Esophagus squamous epithelium (tissue), 5 donors: ENCODE measurements around the gene CNKSR3. TPM values are rescaled to one million over a fixed set of nuclear protein-coding genes. Genes with fewer than 3 reads are reported as not detected.

Experiments used
- DNase-seq: peaks from one replicate; lab custom pipeline; 2025; lab: John Stamatoyannopoulos, UW
- H3K27ac ChIP-seq, 4 donors: fragments of 200-600 bp; sonication (generic); one replicate each; pipeline ENCODE4 v1.5.1; 2016 to 2019; ENCODE audit warnings: mild to moderate bottlenecking in 1 of 4
- H3K27me3 ChIP-seq, 4 donors: fragments of 200-600 bp; sonication (generic); 1 replicate in 3 of 4; 2 replicates in 1 of 4; pipeline versions ENCODE4 v1.5.1 to v1.6.0; 2017 to 2021; ENCODE audit warnings: antibody characterized with exemption in 1 of 4
- H3K36me3 ChIP-seq, 3 donors: fragments of 200-600 bp; sonication (generic); one replicate each; pipeline ENCODE4 v1.5.1; 2016 to 2019
- H3K4me1 ChIP-seq, 3 donors: fragments of 200-600 bp; sonication (generic); one replicate each; pipeline ENCODE4 v1.5.1; 2017 to 2019
- H3K4me3 ChIP-seq, 4 donors: fragments of 200-600 bp; sonication (generic); 1 replicate in 3 of 4; 2 replicates in 1 of 4; pipeline ENCODE4 v1.5.1; 2016 to 2019; ENCODE audit warnings: mild to moderate bottlenecking in 2 of 4, moderate library complexity in 1 of 4
- H3K9me3 ChIP-seq, 3 donors: fragments of 200-600 bp; sonication (generic); one replicate each; pipeline ENCODE4 v1.5.1; 2016 to 2019
- POLR2A ChIP-seq, 4 donors: fragments of 450-650 bp; IDR thresholded peaks; one replicate each; pipeline ENCODE4 v1.6.1; 2017; ENCODE audit warnings: antibody characterized with exemption in 4 of 4, mild to moderate bottlenecking in 4 of 4, moderate library complexity in 3 of 4
- WGBS, 2 donors: methylation state at CpG; one replicate each; pipeline ENCODE4 v1.1.5; 2018; 5-methylcytosine and 5-hydroxymethylcytosine counted together
- intact Hi-C: fragments of 100-400 bp; cut with DNase I; formaldehyde crosslinking; loops from one replicate; pipeline ENCODE4 v1.15.0; 2022
- total RNA-seq, 4 donors: library from RNA; depleted of rRNA; stranded (reverse); fragments of >200 nt; gene quantifications; one replicate each; pipeline ENCODE4 v1.1.0, GENCODE V29; 2016
- TF ChIP-seq, protein P1 (sequence below), 6 experiments: fragments of 450-650 bp in 4 of 6; fragments of 200-600 bp in 2 of 6; sonication (generic) in 2 of 6; IDR thresholded peaks; one replicate each; pipeline ENCODE4 v1.5.1; 2016 to 2019; ENCODE audit warnings: antibody characterized with exemption in 6 of 6, mild to moderate bottlenecking in 4 of 6, moderate library complexity in 4 of 6
- donor health status: DM: yes; HTN: yes; CAD: no.

CNKSR3 gene
- total RNA-seq, 4 donors from 2014 or later = 10.2 to 18.8 (median 13.8) TPM

DNA sequence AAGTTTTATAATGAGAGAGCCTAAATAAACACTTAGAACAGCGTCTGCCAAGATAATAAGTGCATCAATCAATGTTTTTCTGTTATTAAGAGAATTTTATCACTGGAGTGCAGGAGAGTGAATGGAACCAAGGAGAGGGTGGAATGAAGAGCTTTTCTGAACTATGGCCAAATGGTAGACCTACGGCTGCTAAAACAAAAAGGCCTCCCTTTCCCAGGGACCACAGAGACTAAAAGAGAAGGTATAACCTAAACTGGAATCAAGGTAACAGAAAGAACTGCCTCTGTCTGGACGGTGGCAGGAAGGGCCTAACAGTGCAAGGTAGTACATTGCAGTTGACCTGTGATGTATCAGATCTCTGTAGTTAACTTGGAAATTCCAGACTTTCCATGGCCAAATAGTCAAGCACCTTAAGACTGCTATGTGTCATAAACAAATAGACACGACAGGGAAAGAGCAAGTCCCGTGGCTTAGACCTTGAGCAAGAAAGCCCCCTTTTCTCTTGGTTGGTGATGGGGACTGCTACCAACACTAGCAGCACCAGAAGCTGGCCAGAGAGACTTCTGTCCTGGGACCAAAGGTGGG is 5.5 kb downstream of the CNKSR3 start:
- Histone ChIP-seq H3K27ac (no peak overlapping the region), H3K27me3 (peaks cover 0 to 4% (median 0%) of the 10 kb centered on the region in 4 donors), H3K4me3 (no peak overlapping the region), H3K9me3 (no peaks in the 10 kb centered on the region), H3K4me1 (peaks cover 9 to 49% (median 13%) of the 10 kb centered on the region in 3 donors), H3K36me3 (no peaks in the 10 kb centered on the region)
- intact Hi-C loops = no loop called here
- 89% methylated on average over 5 of the region's 5 CpGs for WGBS, 2 donors
- TF ChIP-seq POLR2A (IDR thresholded peaks at IDR 0.05) = no peak
- no peak for DNase-seq

DNA sequence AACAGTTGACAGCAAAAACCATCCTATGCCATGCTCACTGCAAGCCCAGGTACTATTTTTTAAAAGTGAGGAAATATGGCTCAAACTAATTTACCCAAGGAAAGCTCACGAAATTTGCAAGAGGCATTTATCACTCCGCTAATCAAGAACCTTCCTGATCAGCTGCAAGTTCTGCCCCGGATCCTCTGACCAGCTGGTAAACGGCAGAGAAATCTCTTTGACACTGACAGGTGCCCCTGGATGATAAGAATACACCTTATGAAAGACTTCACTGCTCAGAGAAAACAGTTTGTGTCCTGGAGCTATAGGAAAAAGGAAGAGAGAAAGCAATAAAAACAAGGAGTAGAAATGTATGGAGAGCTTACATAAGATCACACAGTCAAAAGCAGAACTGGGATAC is 6.4 kb downstream of the CNKSR3 start:
- Histone ChIP-seq H3K27ac (no peak overlapping the region), H3K27me3 (no peaks in the 10 kb centered on the region), H3K9me3 (no peaks in the 10 kb centered on the region), H3K4me3 (no peak overlapping the region), H3K36me3 (no peaks in the 10 kb centered on the region), H3K4me1 (peaks cover 9 to 50% (median 13%) of the 10 kb centered on the region in 3 donors)
- 75 to 77% methylated on average over 2 to 4 of the region's 4 CpGs for WGBS, 2 donors
- no peak for TF ChIP-seq POLR2A (IDR thresholded peaks at IDR 0.05)
- TF ChIP-seq, protein P1, sequence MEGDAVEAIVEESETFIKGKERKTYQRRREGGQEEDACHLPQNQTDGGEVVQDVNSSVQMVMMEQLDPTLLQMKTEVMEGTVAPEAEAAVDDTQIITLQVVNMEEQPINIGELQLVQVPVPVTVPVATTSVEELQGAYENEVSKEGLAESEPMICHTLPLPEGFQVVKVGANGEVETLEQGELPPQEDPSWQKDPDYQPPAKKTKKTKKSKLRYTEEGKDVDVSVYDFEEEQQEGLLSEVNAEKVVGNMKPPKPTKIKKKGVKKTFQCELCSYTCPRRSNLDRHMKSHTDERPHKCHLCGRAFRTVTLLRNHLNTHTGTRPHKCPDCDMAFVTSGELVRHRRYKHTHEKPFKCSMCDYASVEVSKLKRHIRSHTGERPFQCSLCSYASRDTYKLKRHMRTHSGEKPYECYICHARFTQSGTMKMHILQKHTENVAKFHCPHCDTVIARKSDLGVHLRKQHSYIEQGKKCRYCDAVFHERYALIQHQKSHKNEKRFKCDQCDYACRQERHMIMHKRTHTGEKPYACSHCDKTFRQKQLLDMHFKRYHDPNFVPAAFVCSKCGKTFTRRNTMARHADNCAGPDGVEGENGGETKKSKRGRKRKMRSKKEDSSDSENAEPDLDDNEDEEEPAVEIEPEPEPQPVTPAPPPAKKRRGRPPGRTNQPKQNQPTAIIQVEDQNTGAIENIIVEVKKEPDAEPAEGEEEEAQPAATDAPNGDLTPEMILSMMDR (IDR thresholded peaks at IDR 0.05) = no peak
- intact Hi-C loops = no loop called here
- no peak for DNase-seq

DNA sequence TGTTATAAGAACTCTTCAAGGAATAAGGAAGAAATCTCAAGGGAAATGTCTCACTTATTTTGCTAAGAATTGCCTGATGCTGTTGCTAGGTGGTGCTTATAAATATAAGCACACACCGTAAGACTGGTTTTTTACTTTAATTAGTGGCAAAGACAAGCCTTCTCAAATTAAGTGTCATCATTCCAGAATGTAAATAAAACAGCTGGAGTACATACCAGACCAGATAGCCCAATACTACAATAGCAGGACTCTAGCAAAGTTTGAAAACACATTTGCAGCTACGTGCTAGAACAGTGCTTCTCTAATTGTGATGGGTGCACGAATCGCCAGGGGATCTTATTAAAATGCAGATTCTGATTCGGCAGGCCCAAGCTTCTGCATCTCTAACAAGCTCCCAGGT is 6.8 kb downstream of the CNKSR3 start:
- H3K9me3 ChIP-seq = no peaks in the 10 kb centered on the region
- no peak overlapping the region for H3K27ac ChIP-seq
- DNase-seq = no peak
- intact Hi-C loops = no loop called here
- TF ChIP-seq, protein P1 (IDR thresholded peaks at IDR 0.05) = no peak
- TF ChIP-seq POLR2A (IDR thresholded peaks at IDR 0.05) = no peak
- peaks cover 8 to 47% (median 13%) of the 10 kb centered on the region in 3 donors for H3K4me1 ChIP-seq
- H3K27me3 ChIP-seq = no peaks in the 10 kb centered on the region
- H3K4me3 ChIP-seq = no peak overlapping the region
- WGBS, 2 donors = 50 to 76% methylated on average over 5 of the region's 5 CpGs
- no peaks in the 10 kb centered on the region for H3K36me3 ChIP-seq

DNA sequence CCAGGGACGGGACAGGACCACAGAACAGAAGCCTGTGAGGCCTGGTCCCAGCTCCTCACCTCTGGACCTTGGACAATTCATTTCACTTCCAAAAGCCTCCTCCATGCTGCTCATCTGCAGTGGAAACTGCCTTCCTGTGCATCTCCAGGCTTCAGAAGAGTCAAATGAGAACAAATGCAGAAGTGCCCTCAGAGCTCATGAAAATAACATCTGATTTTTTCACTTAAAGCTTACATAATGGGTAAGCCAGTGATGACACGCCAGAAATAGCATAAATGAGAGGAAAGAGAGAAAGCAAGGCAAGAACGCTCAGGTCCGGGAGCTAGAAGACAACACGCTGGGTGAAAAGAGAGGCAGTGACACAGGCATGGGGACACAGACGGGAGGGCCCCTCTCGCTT is 7.9 kb downstream of the CNKSR3 start:
- Histone ChIP-seq H3K27ac (no peak overlapping the region), H3K27me3 (no peaks in the 10 kb centered on the region), H3K4me3 (no peak overlapping the region), H3K36me3 (no peaks in the 10 kb centered on the region), H3K9me3 (no peaks in the 10 kb centered on the region), H3K4me1 (peaks cover 0 to 36% (median 6%) of the 10 kb centered on the region in 3 donors)
- TF ChIP-seq, protein P1 (IDR thresholded peaks at IDR 0.05) = no peak
- no peak for TF ChIP-seq POLR2A (IDR thresholded peaks at IDR 0.05)
- DNase-seq = no peak
- WGBS, 2 donors = 76 to 83% methylated on average over 7 of the region's 7 CpGs
- intact Hi-C loops = no loop called here

DNA sequence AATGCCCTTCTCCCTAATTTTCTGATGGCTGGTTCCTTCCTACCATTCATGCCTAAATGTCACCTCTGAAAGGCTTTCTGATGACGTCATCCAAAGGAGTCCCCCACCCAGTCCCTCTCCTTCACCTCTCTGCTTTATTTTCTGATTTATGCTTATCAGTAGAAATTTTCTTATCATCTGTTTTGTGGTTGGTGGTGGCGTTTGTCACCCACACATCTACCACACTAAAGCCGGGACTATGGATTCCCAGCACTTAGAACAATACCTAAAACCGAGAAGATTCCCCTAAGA is 9.0 kb downstream of the CNKSR3 start:
- no peaks in the 10 kb centered on the region for H3K9me3 ChIP-seq
- peaks cover 0 to 26% (median 6%) of the 10 kb centered on the region in 3 donors for H3K4me1 ChIP-seq
- H3K36me3 ChIP-seq = peaks cover 0 to 6% (median 0%) of the 10 kb centered on the region in 3 donors
- DNase-seq = no peak
- no peak for TF ChIP-seq POLR2A (IDR thresholded peaks at IDR 0.05)
- TF ChIP-seq, protein P1 (IDR thresholded peaks at IDR 0.05) = no peak
- H3K4me3 ChIP-seq = no peak overlapping the region
- no peaks in the 10 kb centered on the region for H3K27me3 ChIP-seq
- H3K27ac ChIP-seq = no peak overlapping the region
- 50 to 78% methylated on average over 4 of the region's 4 CpGs for WGBS, 2 donors
- intact Hi-C loops = no loop called here
